Panc1 (cell line): ENCODE measurements around the gene ELMO1. TPM values are rescaled to one million over a fixed set of nuclear protein-coding genes. Genes with fewer than 3 reads are reported as not detected.
A peak's percentile ranks its signal among the peaks of the same experiment; 100 is the strongest.

Experiments
- ATAC-seq: fragments of 200-7000 bp; cut with Tn5 transposase; 2 replicates; pipeline ENCODE4 v1.9.1; 2020; ENCODE audit warnings: mild to moderate bottlenecking, moderate library complexity
- BruUV-seq: library from RNA; stranded (reverse); fragments of 400-500 nt; replicated peaks from 2 replicates; lab custom pipeline; 2021; lab: Mats Ljungman, UMichigan
- CTCF ChIA-PET: fragments of 300-600 bp; sonication (Branson Sonifier 250); formaldehyde crosslinking; loops from one replicate; lab custom pipeline; 2022; ENCODE audit warnings: antibody characterized with exemption; lab: Charles Lee
- POLR2A ChIA-PET: fragments of 300-600 bp; sonication (Branson Sonifier 250); formaldehyde crosslinking; loops from one replicate; lab custom pipeline; 2022; ENCODE audit warnings: antibody characterized with exemption; lab: Charles Lee
- DNase-seq: peaks from one replicate; pipeline ENCODE4 v3.0.0-alpha.2; 2010; ENCODE audit warnings: low read depth, low spot score
- H3K27ac ChIP-seq: 2 replicates; pipeline ENCODE4 v1.5.1; 2011; ENCODE audit warnings: mild to moderate bottlenecking, low read length, inconsistent platforms
- H3K27me3 ChIP-seq: fragments of 200-500 bp; sonication (Bioruptor generic); 2 replicates; pipeline ENCODE4 v1.6.0; 2014; ENCODE audit warnings: low read length, inconsistent platforms; ENCODE audit not compliant: control insufficient read depth, insufficient read depth
- H3K36me3 ChIP-seq: fragments of 200-500 bp; sonication (Bioruptor generic); 2 replicates; pipeline ENCODE4 v1.5.1; 2014; ENCODE audit warnings: inconsistent platforms, mild to moderate bottlenecking, low read length, moderate library complexity; ENCODE audit not compliant: control insufficient read depth, insufficient read depth
- H3K4me1 ChIP-seq: 2 replicates; pipeline ENCODE4 v1.5.1; 2011; ENCODE audit warnings: inconsistent platforms, mild to moderate bottlenecking, low read length, moderate library complexity; ENCODE audit not compliant: control insufficient read depth, insufficient read depth
- H3K4me3 ChIP-seq, 2 experiments: 2 replicates each; pipeline ENCODE4 v1.5.1; 2011 to 2012; ENCODE audit warnings: low read depth in 2 of 2, low read length in 2 of 2, mild to moderate bottlenecking in 2 of 2, inconsistent platforms in 1 of 2, moderate library complexity in 1 of 2
- H3K9me3 ChIP-seq: fragments of 200-500 bp; sonication (Bioruptor generic); 2 replicates; pipeline ENCODE4 v1.5.1; 2014; ENCODE audit warnings: low read depth, mild to moderate bottlenecking, inconsistent platforms, low read length, moderate library complexity; ENCODE audit not compliant: control insufficient read depth, insufficient read depth
- CTCF ChIP-seq: fragments of 450-650 bp; IDR thresholded peaks from 2 replicates; pipeline ENCODE4 v1.5.1; 2017; ENCODE audit warnings: mild to moderate bottlenecking
- POLR2AphosphoS5 ChIP-seq: IDR thresholded peaks from 2 replicates; pipeline ENCODE4 v1.6.1; 2012; ENCODE audit warnings: mild to moderate bottlenecking, low read depth, low read length, moderate library complexity
- REST ChIP-seq, 2 experiments: IDR thresholded peaks; 2 replicates each; pipeline ENCODE4 v1.6.1; 2011 to 2012; ENCODE audit warnings: low read depth in 2 of 2, control low read depth in 1 of 2, low read length in 1 of 2, mild to moderate bottlenecking in 1 of 2, moderate library complexity in 1 of 2; ENCODE audit not compliant: insufficient read depth in 1 of 2
- SIN3A ChIP-seq: IDR thresholded peaks from 2 replicates; pipeline ENCODE4 v1.6.1; 2012; ENCODE audit warnings: low read depth, mild to moderate bottlenecking, low read length, moderate library complexity, borderline replicate concordance; ENCODE audit not compliant: insufficient read depth
- TCF7L2 ChIP-seq: IDR thresholded peaks from 2 replicates; pipeline ENCODE4 v1.6.1; 2011; ENCODE audit warnings: mild to moderate bottlenecking, low read depth, low read length, inconsistent platforms
- in situ Hi-C: cut with HindIII; loops from 2 replicates; pipeline ENCODE4 v1.10.0; 2016; ENCODE audit warnings: low sequenced_read_pairs, low pct_unique_long_range_greater_than_20kb
- intact Hi-C: fragments of 100-400 bp; cut with micrococcal nuclease; formaldehyde crosslinking; loops from one replicate; pipeline ENCODE4 v1.10.0; 2022; ENCODE audit not compliant: unreplicated experiment
- total RNA-seq: library from RNA; stranded (reverse); gene quantifications from one replicate; pipeline ENCODE4 v1.2.1, GENCODE V29; 2021; ENCODE audit not compliant: unreplicated experiment

ELMO1 gene
- total RNA-seq, 1 experiment from 2014 or later, result 0.80 TPM

GRCh38 chr7:36962367-36962766 lies 486.3 kb downstream of the ELMO1 start:
- intact Hi-C loops, result no loop called here
- in situ Hi-C loops, result no loop called here
- POLR2A ChIA-PET, result no interaction called here

GRCh38 chr7:36961693-36962092 lies 487.0 kb downstream of the ELMO1 start:
- no peaks in the 10 kb centered on the region for H3K27me3 ChIP-seq
- intact Hi-C loops, result no loop called here
- BruUV-seq, result no TSS peak
- DNase-seq (no peak), ATAC-seq (no peak)
- no peak overlapping the region for H3K4me3 ChIP-seq
- H3K27ac ChIP-seq, result no peak overlapping the region
- peaks cover 14% of the 10 kb centered on the region; the same call in 1 of the 2 replicates for H3K9me3 ChIP-seq
- CTCF ChIA-PET, result no interaction called here
- POLR2A ChIA-PET, result no interaction called here
- in situ Hi-C loops, result no loop called here
- H3K4me1 ChIP-seq, result no peaks in the 10 kb centered on the region
- TF ChIP-seq CTCF (no peak), SIN3A (no peak), TCF7L2 (no peak)
- no peaks in the 10 kb centered on the region for H3K36me3 ChIP-seq

More at GRCh38 chr7:36962367-36962766, 486.3 kb downstream of the ELMO1 start:
- no peaks in the 10 kb centered on the region for H3K4me1 ChIP-seq
- TF ChIP-seq SIN3A, result no peak
- TF ChIP-seq TCF7L2, result no peak
- TF ChIP-seq REST (IDR thresholded peaks at IDR 0.05; ENCODE audit: insufficient read depth in 1 of 2, low read depth in 2 of 2, low read length in 1 of 2), result no peak
- TF ChIP-seq POLR2AphosphoS5, result no peak
- no peak for TF ChIP-seq CTCF
- CTCF ChIA-PET, result interaction anchor here (0.7 kb wide), 1 partner anchor 48 kb away, joined by 3 read pairs; no protein-coding TSS in a partner anchor
- no peak overlapping the region for H3K4me3 ChIP-seq
- ATAC-seq (peak; percentile 76), DNase-seq (no peak)
- no peaks in the 10 kb centered on the region for H3K36me3 ChIP-seq
- H3K27ac ChIP-seq, result no peak overlapping the region
- peaks cover 18% of the 10 kb centered on the region; the same call in 1 of the 2 replicates for H3K9me3 ChIP-seq
- H3K27me3 ChIP-seq, result no peaks in the 10 kb centered on the region
- no TSS peak for BruUV-seq
